OCI-LY1 (cell line): Measurements from ENCODE around the gene TRPM5.

Source experiments
- CTCF ChIP-seq: fragments of 200-600 bp; sonication (generic), shearing (Covaris generic); IDR thresholded peaks from 2 replicates; pipeline ENCODE4 v1.5.1; 2017; ENCODE audit warnings: mild to moderate bottlenecking, antibody characterized with exemption, low read length, moderate library complexity, mixed read lengths
- EZH2 ChIP-seq: fragments of 200-600 bp; sonication (generic), shearing (Covaris generic); IDR thresholded peaks from 2 replicates; pipeline ENCODE4 v1.8.0; 2017; ENCODE audit warnings: borderline replicate concordance, mixed run types, mild to moderate bottlenecking, antibody characterized with exemption, low read length, moderate library complexity, mixed read lengths

- TF ChIP-seq CTCF, result no peak
- no peak for TF ChIP-seq EZH2
Measured at GRCh38 chr11:2410616-2411015, 33.7 kb downstream of the TRPM5 start.
